Measurements from ENCODE around the gene C1QTNF5. TPM values are rescaled to one million over a fixed set of nuclear protein-coding genes. Genes with fewer than 3 reads are reported as not detected.

C1QTNF5 gene
- total and polyA plus RNA-seq, 2 experiments from 2014 or later, result 13.7 to 18.0 TPM

- peaks cover 29% of the 10 kb centered on the region for H3K27me3 ChIP-seq
- H3K9me2 ChIP-seq (replicated peaks; ENCODE audit: insufficient read depth), result no peaks in the 10 kb centered on the region
- no peaks in the 10 kb centered on the region for H3K9me3 ChIP-seq (ENCODE audit: low read depth)
- H3K4me3 ChIP-seq, result peak overlapping the region; percentile 63
- peaks cover 26% of the 10 kb centered on the region for H3K4me1 ChIP-seq (ENCODE audit: insufficient read depth)
- H4K20me1 ChIP-seq (ENCODE audit: insufficient read depth, poor library complexity, severe bottlenecking), result no peaks in the 10 kb centered on the region
- H2AFZ ChIP-seq, result peak overlapping the region; percentile 92
- peak overlapping the region; percentile 98 for H3K4me2 ChIP-seq
- H3K79me2 ChIP-seq, result no peaks in the 10 kb centered on the region
- no peak for DNase-seq (ENCODE audit: low spot score)
- no peaks in the 10 kb centered on the region for H3K36me3 ChIP-seq (replicated peaks; ENCODE audit: insufficient read depth, low read depth)
- peak overlapping the region; percentile 15 for H3K27ac ChIP-seq
- TF ChIP-seq CTCF (IDR thresholded peaks at IDR 0.05; ENCODE audit: poor library complexity) (no peak), EZH2phosphoT487 (IDR thresholded peaks at IDR 0.05; ENCODE audit: low read depth, severe bottlenecking, unreplicated experiment) (no peak), EZH2 (IDR thresholded peaks at IDR 0.05; ENCODE audit: borderline replicate concordance) (no peak)
- 41% methylated on average over 12 of the region's 17 CpGs for WGBS (ENCODE audit: low lambda C conversion rate, missing lambda C conversion rate)
These were observed 20.4 kb downstream of the C1QTNF5 start for GRCh38 chr11:119320240-119320775.

- Histone ChIP-seq H2AFZ (no peak overlapping the region), H3K27ac (no peak overlapping the region), H3K27me3 (peaks cover 35% of the 10 kb centered on the region), H3K9me3 (ENCODE audit: low read depth) (no peaks in the 10 kb centered on the region), H3K4me1 (ENCODE audit: insufficient read depth) (peaks cover 31% of the 10 kb centered on the region), H3K4me2 (no peak overlapping the region), H4K20me1 (ENCODE audit: insufficient read depth, poor library complexity, severe bottlenecking) (no peaks in the 10 kb centered on the region), H3K4me3 (no peak overlapping the region), H3K79me2 (no peaks in the 10 kb centered on the region), H3K36me3 (replicated peaks; ENCODE audit: insufficient read depth, low read depth) (no peaks in the 10 kb centered on the region), H3K9me2 (replicated peaks; ENCODE audit: insufficient read depth) (no peaks in the 10 kb centered on the region)
- TF ChIP-seq EZH2 (IDR thresholded peaks at IDR 0.05; ENCODE audit: borderline replicate concordance) (no peak), EZH2phosphoT487 (IDR thresholded peaks at IDR 0.05; ENCODE audit: low read depth, severe bottlenecking, unreplicated experiment) (no peak), CTCF (IDR thresholded peaks at IDR 0.05; ENCODE audit: poor library complexity) (no peak)
- WGBS (ENCODE audit: low lambda C conversion rate, missing lambda C conversion rate), result 78% methylated on average over 11 of the region's 11 CpGs
- no peak for DNase-seq (ENCODE audit: low spot score)
These were observed 20.9 kb downstream of the C1QTNF5 start for GRCh38 chr11:119319700-119320239.

GRCh38 chr11:119319136-119319699 is 21.5 kb downstream of the C1QTNF5 start:
- Histone ChIP-seq H2AFZ (no peak overlapping the region), H3K4me3 (no peak overlapping the region), H3K36me3 (replicated peaks; ENCODE audit: insufficient read depth, low read depth) (no peaks in the 10 kb centered on the region), H3K79me2 (no peaks in the 10 kb centered on the region), H3K4me2 (no peak overlapping the region), H3K27ac (no peak overlapping the region), H3K9me3 (ENCODE audit: low read depth) (no peaks in the 10 kb centered on the region), H4K20me1 (ENCODE audit: insufficient read depth, poor library complexity, severe bottlenecking) (no peaks in the 10 kb centered on the region), H3K9me2 (replicated peaks; ENCODE audit: insufficient read depth) (no peaks in the 10 kb centered on the region), H3K27me3 (peaks cover 40% of the 10 kb centered on the region), H3K4me1 (ENCODE audit: insufficient read depth) (peaks cover 31% of the 10 kb centered on the region)
- DNase-seq (ENCODE audit: low spot score), result no peak
- WGBS (ENCODE audit: low lambda C conversion rate, missing lambda C conversion rate), result 88% methylated on average over 8 of the region's 8 CpGs
- no peak for TF ChIP-seq CTCF (IDR thresholded peaks at IDR 0.05; ENCODE audit: poor library complexity)
- no peak for TF ChIP-seq EZH2 (IDR thresholded peaks at IDR 0.05; ENCODE audit: borderline replicate concordance)
- TF ChIP-seq EZH2phosphoT487 (IDR thresholded peaks at IDR 0.05; ENCODE audit: low read depth, severe bottlenecking, unreplicated experiment), result no peak

Measured in hepatocyte (in vitro differentiated cells).